GM18951 (cell line): Measurements from ENCODE around the gene TNN.

Experiments
- POLR2A ChIP-seq: IDR thresholded peaks from 4 replicates; pipeline ENCODE4 v1.6.1; 2011; ENCODE audit warnings: mild to moderate bottlenecking; ENCODE audit not compliant: insufficient read length, insufficient read depth; ENCODE audit errors: extremely low read depth
- in situ Hi-C: fragments of 300-500 bp; cut with MboI; formaldehyde crosslinking; loops from one replicate; pipeline ENCODE4 v1.12.0; 2022; ENCODE audit warnings: low sequenced_read_pairs, mixed read lengths, inconsistent platforms; ENCODE audit not compliant: unreplicated experiment

The TNN gene

GRCh38 chr1:175099916-175100315, 32.3 kb downstream of the TNN start:
- in situ Hi-C loops = loop anchor here (25.0 kb wide), 1 partner anchor 338 kb away; no protein-coding TSS in a partner anchor
- no peak for TF ChIP-seq POLR2A

- in situ Hi-C loops = loop anchor here (25.0 kb wide), 1 partner anchor 340 kb away; no protein-coding TSS in a partner anchor
Measured at GRCh38 chr1:175102166-175102565, 34.5 kb downstream of the TNN start.

GRCh38 chr1:175106536-175106935, 38.9 kb downstream of the TNN start:
- in situ Hi-C loops = loop anchor here (25.0 kb wide), 1 partner anchor 344 kb away; no protein-coding TSS in a partner anchor

- in situ Hi-C loops = loop anchor here (25.0 kb wide), 1 partner anchor 346 kb away; no protein-coding TSS in a partner anchor
Measured at GRCh38 chr1:175108331-175108820, 40.7 kb downstream of the TNN start.

- no peak for TF ChIP-seq POLR2A
- in situ Hi-C loops = loop anchor here (25.0 kb wide), 1 partner anchor 353 kb away; no protein-coding TSS in a partner anchor
Measured at GRCh38 chr1:175114996-175115395, 47.4 kb downstream of the TNN start.

- no peak for TF ChIP-seq POLR2A
- in situ Hi-C loops = loop anchor here (25.0 kb wide), 1 partner anchor 354 kb away; no protein-coding TSS in a partner anchor
Measured at GRCh38 chr1:175116210-175116798, 48.7 kb downstream of the TNN start.

- in situ Hi-C loops = loop anchor here (25.0 kb wide), 1 partner anchor 355 kb away; no protein-coding TSS in a partner anchor
- no peak for TF ChIP-seq POLR2A
Measured at GRCh38 chr1:175116903-175117302, 49.3 kb downstream of the TNN start.

GRCh38 chr1:175118375-175119367, 51.0 kb downstream of the TNN start:
- in situ Hi-C loops = loop anchor here (25.0 kb wide), 1 partner anchor 356 kb away; no protein-coding TSS in a partner anchor
- no peak for TF ChIP-seq POLR2A

- in situ Hi-C loops = loop anchor here (25.0 kb wide), 1 partner anchor 358 kb away; no protein-coding TSS in a partner anchor
- no peak for TF ChIP-seq POLR2A
Measured at GRCh38 chr1:175120511-175120910, 52.9 kb downstream of the TNN start.

GRCh38 chr1:175124861-175125260, 57.2 kb downstream of the TNN start:
- TF ChIP-seq POLR2A = no peak
- in situ Hi-C loops = loop anchor here (25.0 kb wide), 1 partner anchor 363 kb away; no protein-coding TSS in a partner anchor

- in situ Hi-C loops = no loop called here
- no peak for TF ChIP-seq POLR2A
Measured at GRCh38 chr1:175126347-175126746, 58.7 kb downstream of the TNN start.

GRCh38 chr1:175127565-175127964, 59.9 kb downstream of the TNN start:
- no peak for TF ChIP-seq POLR2A
- in situ Hi-C loops = no loop called here

- in situ Hi-C loops = no loop called here
- no peak for TF ChIP-seq POLR2A
Measured at GRCh38 chr1:175128523-175128922, 60.9 kb downstream of the TNN start.
